Measurements from ENCODE around the gene PLA2G4F. TPM values are rescaled to one million over a fixed set of nuclear protein-coding genes. Genes with fewer than 3 reads are reported as not detected.

PLA2G4F gene, protein sequence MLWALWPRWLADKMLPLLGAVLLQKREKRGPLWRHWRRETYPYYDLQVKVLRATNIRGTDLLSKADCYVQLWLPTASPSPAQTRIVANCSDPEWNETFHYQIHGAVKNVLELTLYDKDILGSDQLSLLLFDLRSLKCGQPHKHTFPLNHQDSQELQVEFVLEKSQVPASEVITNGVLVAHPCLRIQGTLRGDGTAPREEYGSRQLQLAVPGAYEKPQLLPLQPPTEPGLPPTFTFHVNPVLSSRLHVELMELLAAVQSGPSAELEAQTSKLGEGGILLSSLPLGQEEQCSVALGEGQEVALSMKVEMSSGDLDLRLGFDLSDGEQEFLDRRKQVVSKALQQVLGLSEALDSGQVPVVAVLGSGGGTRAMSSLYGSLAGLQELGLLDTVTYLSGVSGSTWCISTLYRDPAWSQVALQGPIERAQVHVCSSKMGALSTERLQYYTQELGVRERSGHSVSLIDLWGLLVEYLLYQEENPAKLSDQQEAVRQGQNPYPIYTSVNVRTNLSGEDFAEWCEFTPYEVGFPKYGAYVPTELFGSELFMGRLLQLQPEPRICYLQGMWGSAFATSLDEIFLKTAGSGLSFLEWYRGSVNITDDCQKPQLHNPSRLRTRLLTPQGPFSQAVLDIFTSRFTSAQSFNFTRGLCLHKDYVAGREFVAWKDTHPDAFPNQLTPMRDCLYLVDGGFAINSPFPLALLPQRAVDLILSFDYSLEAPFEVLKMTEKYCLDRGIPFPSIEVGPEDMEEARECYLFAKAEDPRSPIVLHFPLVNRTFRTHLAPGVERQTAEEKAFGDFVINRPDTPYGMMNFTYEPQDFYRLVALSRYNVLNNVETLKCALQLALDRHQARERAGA
- 27.8 TPM for total RNA-seq

DNA sequence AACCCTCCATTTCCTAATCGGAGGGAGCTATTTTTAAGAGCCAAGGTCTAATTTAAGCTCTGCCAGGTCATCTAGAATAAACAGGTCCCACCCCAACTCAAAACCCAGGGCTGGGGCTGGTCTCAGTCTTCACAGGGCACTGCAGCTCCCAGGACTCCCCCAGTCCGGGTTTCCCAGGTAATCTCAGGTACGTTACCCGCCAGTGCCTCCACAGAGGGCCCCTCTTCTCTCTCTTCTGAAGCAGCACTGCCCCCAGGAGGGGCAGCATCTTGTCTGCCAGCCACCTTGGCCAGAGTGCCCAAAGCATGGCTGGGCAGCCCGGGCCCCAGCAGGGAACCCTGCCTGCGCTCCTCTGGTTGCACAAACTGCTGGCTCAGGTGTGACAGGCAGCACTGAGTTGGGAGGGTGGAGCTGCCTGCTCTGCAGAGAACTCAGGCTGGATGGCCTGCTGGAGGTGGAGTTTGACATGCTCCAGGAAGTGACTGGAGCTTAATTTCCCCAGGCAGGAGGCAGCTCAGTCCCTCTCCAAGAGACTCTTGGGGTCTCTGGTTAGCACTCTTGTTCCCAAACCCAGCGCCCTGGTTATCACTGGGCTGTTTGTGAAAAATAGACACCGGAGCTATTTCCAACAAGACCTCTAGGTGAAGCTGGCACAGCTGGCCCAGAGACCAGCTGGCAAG, at the start of gene PLA2G4F:
Gene PLA2G4F (minus strand): TSS at position 394 of the 680 bp plus-strand sequence. CDS start 87 bp downstream, at position 307.

GRCh38 chr15:42094512-42094963, 61.9 kb downstream of the PLA2G4F start, which contains the start of gene PLA2G4D:
TSS of gene PLA2G4D (minus strand) at chr15:42094562. CDS start at chr15:42094459, 103 bp downstream.

Small RNA genes lying within 50 kb of the gene (small RNA-seq; reads per million reads assigned to genes)
- 0.16 reads per million for gene MIR627 (ENCODE audit: low replicate concordance)

Other genes starting within 250 kb of the PLA2G4F start
- gene EHD4, start 184.1 kb downstream of the PLA2G4F start, total RNA-seq = 26.2 TPM
- 0.29 TPM for gene PLA2G4E, start 135.6 kb downstream of the PLA2G4F start, total RNA-seq
- not detected for gene PLA2G4D, start 62.1 kb downstream of the PLA2G4F start, total RNA-seq
- gene VPS39, start 51.7 kb upstream of the PLA2G4F start, total RNA-seq = 59.7 TPM
- gene GANC, start 116.6 kb upstream of the PLA2G4F start, total RNA-seq = 37.1 TPM
- 68.7 TPM for gene TMEM87A, start 116.8 kb upstream of the PLA2G4F start, total RNA-seq
- 121 TPM for gene CAPN3, start 202.9 kb upstream of the PLA2G4F start, total RNA-seq

All from metanephros (tissue), 2 donors.